ENCODE measurements around the gene VHLL.
"Not testable (repeated sequence)": the region's sequence is repeated elsewhere in the genome, so short reads cannot be mapped to it uniquely, and the experiment has no call there.

The VHLL gene

DNA sequence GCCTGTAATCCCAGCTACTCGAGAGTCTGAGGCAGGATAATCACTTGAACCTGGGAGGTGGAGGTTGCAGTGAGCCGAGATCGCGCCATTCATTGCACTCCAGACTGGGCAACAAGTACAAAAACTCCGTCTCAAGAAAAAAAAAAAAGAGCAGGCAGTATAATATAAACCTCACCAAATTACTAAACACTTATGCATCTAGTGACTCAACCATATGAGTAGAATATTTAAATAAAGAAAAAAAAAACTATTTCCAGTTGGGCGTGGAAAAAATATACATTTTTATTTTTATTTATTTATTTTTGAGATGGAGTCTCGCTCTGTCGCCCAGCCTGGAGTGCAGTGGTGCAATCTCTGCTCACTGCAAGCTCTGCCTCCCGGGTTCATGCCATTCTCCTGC, 24.1 kb upstream of the VHLL start:
- not testable (repeated sequence) for H3K27ac ChIP-seq (ENCODE audit: low read depth, low read length); H3K27me3 ChIP-seq (ENCODE audit: insufficient read depth, low read length); H3K4me3 ChIP-seq (ENCODE audit: low read length); H3K9me3 ChIP-seq (ENCODE audit: insufficient read depth, low read depth, low read length); H3K9ac ChIP-seq (ENCODE audit: low read depth, low read length); H3K4me1 ChIP-seq (ENCODE audit: insufficient read depth, low read length)
- H3K36me3 ChIP-seq (ENCODE audit: insufficient read depth, low read length): peaks cover 84% of the 10 kb centered on the region
- WGBS: 97% methylated on average over 8 of the region's 9 CpGs

DNA sequence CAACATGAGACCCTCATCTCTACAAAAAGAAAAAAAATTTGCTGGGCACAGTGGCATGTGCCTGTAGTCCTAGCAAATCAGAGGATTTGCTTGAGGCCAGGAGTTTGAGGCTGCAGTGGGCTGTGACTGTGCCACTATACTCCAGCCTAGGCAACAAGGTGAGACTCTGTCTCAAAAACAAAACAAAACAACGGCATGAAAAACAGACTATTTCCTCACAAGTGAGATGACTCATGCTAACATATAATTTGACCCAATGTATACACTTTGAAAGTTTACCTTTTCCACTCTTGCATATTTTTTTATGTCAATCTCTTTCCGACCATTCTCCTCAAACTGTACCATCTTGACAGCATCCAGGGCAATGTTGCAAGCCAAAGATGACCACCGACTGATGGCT, 21.5 kb upstream of the VHLL start:
- Histone ChIP-seq H3K4me3 (ENCODE audit: low read length) (no peak overlapping the region), H3K4me1 (ENCODE audit: insufficient read depth, low read length) (no peaks in the 10 kb centered on the region), H3K9ac (ENCODE audit: low read depth, low read length) (no peak overlapping the region), H3K27me3 (ENCODE audit: insufficient read depth, low read length) (no peaks in the 10 kb centered on the region), H3K27ac (ENCODE audit: low read depth, low read length) (no peak overlapping the region), H3K9me3 (ENCODE audit: insufficient read depth, low read depth, low read length) (no peaks in the 10 kb centered on the region), H3K36me3 (ENCODE audit: insufficient read depth, low read length) (peaks cover 94% of the 10 kb centered on the region)
- WGBS: 99% methylated on average over 3 of the region's 3 CpGs

GRCh38 chr1:156319664-156320063, 20.6 kb upstream of the VHLL start:
- no peak overlapping the region for H3K27ac ChIP-seq (ENCODE audit: low read depth, low read length)
- no peaks in the 10 kb centered on the region for H3K9me3 ChIP-seq (ENCODE audit: insufficient read depth, low read depth, low read length)
- no peak overlapping the region for H3K4me3 ChIP-seq (ENCODE audit: low read length)
- H3K36me3 ChIP-seq (ENCODE audit: insufficient read depth, low read length): peaks cover 93% of the 10 kb centered on the region
- no peak overlapping the region for H3K9ac ChIP-seq (ENCODE audit: low read depth, low read length)
- no peaks in the 10 kb centered on the region for H3K4me1 ChIP-seq (ENCODE audit: insufficient read depth, low read length)
- no CpG with 5 or more reads among the region's 1 CpG for WGBS
- no peaks in the 10 kb centered on the region for H3K27me3 ChIP-seq (ENCODE audit: insufficient read depth, low read length)

GRCh38 chr1:156316909-156317308, 17.8 kb upstream of the VHLL start:
- Histone ChIP-seq H3K9me3 (ENCODE audit: insufficient read depth, low read depth, low read length) (no peaks in the 10 kb centered on the region), H3K27ac (ENCODE audit: low read depth, low read length) (no peak overlapping the region), H3K27me3 (ENCODE audit: insufficient read depth, low read length) (no peaks in the 10 kb centered on the region), H3K4me1 (ENCODE audit: insufficient read depth, low read length) (no peaks in the 10 kb centered on the region), H3K36me3 (ENCODE audit: insufficient read depth, low read length) (peaks cover 97% of the 10 kb centered on the region), H3K9ac (ENCODE audit: low read depth, low read length) (no peak overlapping the region), H3K4me3 (ENCODE audit: low read length) (no peak overlapping the region)
- WGBS: 97% methylated on average over 7 of the region's 7 CpGs

DNA sequence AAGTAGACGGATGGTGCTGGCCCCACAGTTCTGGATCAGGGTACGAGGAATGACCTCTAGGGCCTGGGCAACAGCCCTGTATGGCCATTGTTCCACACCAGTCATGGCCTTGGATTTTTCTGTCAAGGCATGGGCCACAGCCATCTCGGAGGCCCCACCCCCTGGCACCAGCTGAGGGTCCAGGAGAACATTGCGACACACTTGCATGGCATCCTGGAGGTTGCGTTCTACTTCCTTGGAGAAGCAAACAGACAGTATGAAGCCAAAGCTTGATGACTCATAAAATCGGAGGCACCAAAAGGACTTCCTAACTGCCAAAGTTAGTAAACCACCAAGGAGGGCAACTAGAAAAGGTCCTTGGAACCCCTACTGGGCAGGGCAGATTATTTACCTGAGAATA, 11.9 kb upstream of the VHLL start:
- H3K27ac ChIP-seq (ENCODE audit: low read depth, low read length): no peak overlapping the region
- H3K9me3 ChIP-seq (ENCODE audit: insufficient read depth, low read depth, low read length): no peaks in the 10 kb centered on the region
- H3K4me1 ChIP-seq (ENCODE audit: insufficient read depth, low read length): no peaks in the 10 kb centered on the region
- peaks cover 88% of the 10 kb centered on the region for H3K36me3 ChIP-seq (ENCODE audit: insufficient read depth, low read length)
- H3K9ac ChIP-seq (ENCODE audit: low read depth, low read length): no peak overlapping the region
- 96% methylated on average over 6 of the region's 6 CpGs for WGBS
- H3K4me3 ChIP-seq (ENCODE audit: low read length): no peak overlapping the region
- no peaks in the 10 kb centered on the region for H3K27me3 ChIP-seq (ENCODE audit: insufficient read depth, low read length)

- H3K9ac ChIP-seq (ENCODE audit: low read depth, low read length): no peak overlapping the region
- H3K4me1 ChIP-seq (ENCODE audit: insufficient read depth, low read length): no peaks in the 10 kb centered on the region
- no peak overlapping the region for H3K27ac ChIP-seq (ENCODE audit: low read depth, low read length)
- no peaks in the 10 kb centered on the region for H3K27me3 ChIP-seq (ENCODE audit: insufficient read depth, low read length)
- H3K4me3 ChIP-seq (ENCODE audit: low read length): no peak overlapping the region
- H3K9me3 ChIP-seq (ENCODE audit: insufficient read depth, low read depth, low read length): no peaks in the 10 kb centered on the region
- H3K36me3 ChIP-seq (ENCODE audit: insufficient read depth, low read length): peaks cover 84% of the 10 kb centered on the region
These were observed 9.0 kb upstream of the VHLL start for GRCh38 chr1:156308078-156308477.

DNA sequence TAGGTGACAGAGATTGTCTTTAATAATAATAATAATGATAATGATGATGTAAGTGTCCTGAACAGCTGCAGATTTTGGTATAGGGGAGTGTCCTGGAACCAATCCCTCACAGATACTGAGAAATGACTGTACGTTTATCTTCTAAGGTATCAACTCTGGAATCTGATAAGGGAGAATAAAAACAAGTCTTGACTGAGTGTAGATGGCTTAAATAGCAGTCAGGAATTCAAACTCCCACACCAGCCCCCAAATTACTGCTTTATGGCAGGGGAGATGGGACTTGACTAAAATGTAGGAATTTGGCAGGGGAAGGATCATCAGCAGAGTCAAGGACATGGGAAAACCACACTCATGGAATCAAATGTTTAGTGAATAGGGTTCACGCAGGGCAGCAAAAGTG, 6.1 kb upstream of the VHLL start:
- H3K36me3 ChIP-seq (ENCODE audit: insufficient read depth, low read length): peaks cover 60% of the 10 kb centered on the region
- H3K9me3 ChIP-seq (ENCODE audit: insufficient read depth, low read depth, low read length): no peaks in the 10 kb centered on the region
- H3K27ac ChIP-seq (ENCODE audit: low read depth, low read length): no peak overlapping the region
- H3K4me3 ChIP-seq (ENCODE audit: low read length): no peak overlapping the region
- H3K9ac ChIP-seq (ENCODE audit: low read depth, low read length): no peak overlapping the region
- WGBS: 88% methylated on average over 2 of the region's 2 CpGs
- no peaks in the 10 kb centered on the region for H3K4me1 ChIP-seq (ENCODE audit: insufficient read depth, low read length)
- H3K27me3 ChIP-seq (ENCODE audit: insufficient read depth, low read length): no peaks in the 10 kb centered on the region

GRCh38 chr1:156303241-156303640, 4.1 kb upstream of the VHLL start:
- H3K27me3 ChIP-seq (ENCODE audit: insufficient read depth, low read length): no peaks in the 10 kb centered on the region
- 96% methylated on average over 4 of the region's 4 CpGs for WGBS
- peaks cover 40% of the 10 kb centered on the region for H3K36me3 ChIP-seq (ENCODE audit: insufficient read depth, low read length)
- H3K9ac ChIP-seq (ENCODE audit: low read depth, low read length): no peak overlapping the region
- H3K9me3 ChIP-seq (ENCODE audit: insufficient read depth, low read depth, low read length): no peaks in the 10 kb centered on the region
- H3K27ac ChIP-seq (ENCODE audit: low read depth, low read length): no peak overlapping the region
- H3K4me3 ChIP-seq (ENCODE audit: low read length): no peak overlapping the region
- no peaks in the 10 kb centered on the region for H3K4me1 ChIP-seq (ENCODE audit: insufficient read depth, low read length)

DNA sequence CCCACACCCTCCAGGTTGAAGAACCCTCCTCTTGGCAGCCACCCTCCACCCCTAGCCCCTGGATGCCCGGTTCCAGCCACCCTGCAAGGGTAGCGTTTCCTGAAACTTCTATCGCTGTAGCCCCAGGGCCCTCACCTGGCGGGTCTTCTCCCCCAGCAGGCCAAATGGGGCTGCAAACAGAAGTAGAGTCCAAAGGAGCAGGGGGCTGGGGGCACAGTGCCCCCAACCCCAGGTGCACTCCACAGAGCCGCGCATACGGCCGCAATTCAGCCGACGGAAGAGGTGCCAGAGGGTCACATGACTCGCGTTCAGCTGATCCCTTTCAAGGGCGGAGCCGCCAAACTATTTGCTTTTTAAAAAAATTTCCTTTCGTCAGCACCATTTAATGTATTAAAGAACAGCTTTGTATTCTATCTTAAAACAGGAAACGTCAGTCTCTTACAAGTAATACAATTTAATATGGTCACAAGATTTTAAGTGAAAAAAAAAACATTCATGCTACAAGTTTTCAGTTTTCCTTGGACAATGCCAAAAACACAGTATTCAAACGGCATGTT, 3.6 kb downstream of the VHLL start, which contains the start of gene GLMP:
Gene GLMP, minus strand, starts transcription at position 289 of the 557 bp plus-strand sequence. Its CDS starts 34 bp downstream, at position 255.
- Histone ChIP-seq H3K9me3 (ENCODE audit: insufficient read depth, low read depth, low read length) (no peaks in the 10 kb centered on the region), H3K27ac (ENCODE audit: low read depth, low read length) (no peak within 1 kb of the TSS), H3K4me3 (ENCODE audit: low read length) (peak within 1 kb of the TSS; percentile 97), H3K27me3 (ENCODE audit: insufficient read depth, low read length) (no peaks in the 10 kb centered on the region), H3K4me1 (ENCODE audit: insufficient read depth, low read length) (peaks cover 8% of the 10 kb centered on the region; the same call in 1 of the 2 replicates), H3K36me3 (ENCODE audit: insufficient read depth, low read length) (peaks cover 15% of the 10 kb centered on the region), H3K9ac (ENCODE audit: low read depth, low read length) (peak within 1 kb of the TSS; percentile 79)
- WGBS: 5% methylated on average over 17 of the region's 17 CpGs

DNA sequence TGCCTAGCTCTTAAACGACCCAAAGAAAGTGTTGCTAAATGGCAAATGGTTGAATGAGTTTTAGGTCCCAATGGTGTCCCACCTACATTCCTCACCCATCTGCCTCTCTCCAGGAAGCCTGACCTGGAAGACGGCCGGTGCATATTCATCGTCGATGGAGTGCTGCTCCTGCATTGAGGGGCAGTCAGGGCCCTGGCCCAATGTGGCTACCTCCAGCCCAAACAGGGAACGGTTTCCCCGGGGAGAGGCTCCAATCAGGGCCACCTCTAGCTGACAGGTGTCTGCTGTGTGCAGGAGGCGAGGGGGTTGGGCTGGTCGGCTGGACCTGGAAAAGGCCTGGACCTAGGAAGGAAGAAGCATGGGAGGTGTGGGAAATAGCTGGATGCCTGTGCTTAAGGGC, 5.2 kb downstream of the VHLL start:
- Histone ChIP-seq H3K36me3 (ENCODE audit: insufficient read depth, low read length) (peaks cover 18% of the 10 kb centered on the region), H3K9ac (ENCODE audit: low read depth, low read length) (no peak overlapping the region), H3K4me1 (ENCODE audit: insufficient read depth, low read length) (peaks cover 8% of the 10 kb centered on the region; the same call in 1 of the 2 replicates), H3K27me3 (ENCODE audit: insufficient read depth, low read length) (no peaks in the 10 kb centered on the region), H3K4me3 (ENCODE audit: low read length) (no peak overlapping the region), H3K9me3 (ENCODE audit: insufficient read depth, low read depth, low read length) (no peaks in the 10 kb centered on the region), H3K27ac (ENCODE audit: low read depth, low read length) (no peak overlapping the region)
- WGBS: 92% methylated on average over 9 of the region's 9 CpGs

DNA sequence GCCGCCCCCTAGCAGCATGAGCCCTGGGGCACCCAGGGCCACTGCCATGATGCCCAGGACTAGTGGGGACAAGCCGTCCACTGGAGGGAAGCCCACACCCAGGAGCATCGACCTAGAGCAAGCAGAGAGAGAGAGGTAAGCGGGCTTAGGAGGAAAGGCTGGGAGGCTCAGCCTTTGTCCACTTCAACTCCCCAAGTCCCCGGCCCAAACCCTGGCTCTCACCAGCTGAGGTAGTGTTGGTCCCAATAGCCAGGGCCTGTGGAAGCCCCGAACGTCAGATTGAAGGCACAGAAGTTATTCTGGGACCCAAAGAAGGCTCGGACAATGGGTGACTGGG, 6.0 kb downstream of the VHLL start:
- Histone ChIP-seq H3K27me3 (ENCODE audit: insufficient read depth, low read length) (no peaks in the 10 kb centered on the region), H3K27ac (ENCODE audit: low read depth, low read length) (no peak overlapping the region), H3K9me3 (ENCODE audit: insufficient read depth, low read depth, low read length) (no peaks in the 10 kb centered on the region), H3K4me1 (ENCODE audit: insufficient read depth, low read length) (peaks cover 8% of the 10 kb centered on the region; the same call in 1 of the 2 replicates), H3K9ac (ENCODE audit: low read depth, low read length) (no peak overlapping the region), H3K4me3 (ENCODE audit: low read length) (no peak overlapping the region), H3K36me3 (ENCODE audit: insufficient read depth, low read length) (peaks cover 20% of the 10 kb centered on the region)
- 92% methylated on average over 8 of the region's 8 CpGs for WGBS
